ENCODE measurements around the gene S100A10. TPM values are rescaled to one million over a fixed set of nuclear protein-coding genes. Genes with fewer than 3 reads are reported as not detected.
A peak's percentile ranks its signal among the peaks of the same experiment; 100 is the strongest.

The S100A10 gene
- total RNA-seq, 4 donors from 2014 or later = 11.2 to 64.0 (median 35.6) TPM

GRCh38 chr1:152014943-152015342 lies 21.3 kb upstream of the S100A10 start:
- intact Hi-C loops (cut with DNase I) = no loop called here
- DNase-seq = no peak
- WGBS, 2 donors = 95 to 100% methylated on average over 1 of the region's 1 CpG
- no peaks in the 10 kb centered on the region for H3K36me3 ChIP-seq
- TF ChIP-seq CTCF (IDR thresholded peaks at IDR 0.05) (no peak), POLR2A (IDR thresholded peaks at IDR 0.05) (no peak)
- no peaks in the 10 kb centered on the region for H3K4me1 ChIP-seq
- H3K27me3 ChIP-seq = no peaks in the 10 kb centered on the region
- no peak overlapping the region for H3K4me3 ChIP-seq (replicated peaks in 1 of 3)
- H3K9me3 ChIP-seq = no peaks in the 10 kb centered on the region
- no peak overlapping the region for H3K27ac ChIP-seq

- no peaks in the 10 kb centered on the region for H3K27me3 ChIP-seq
- DNase-seq = peak; percentile 53 to 57
- H3K4me1 ChIP-seq = no peaks in the 10 kb centered on the region
- no peaks in the 10 kb centered on the region for H3K36me3 ChIP-seq
- intact Hi-C loops (cut with DNase I) = no loop called here
- no peak overlapping the region for H3K27ac ChIP-seq
- H3K9me3 ChIP-seq = no peaks in the 10 kb centered on the region
- TF ChIP-seq CTCF (IDR thresholded peaks at IDR 0.05) = peak in 4 of 6 experiments; percentile 20 to 64 (median 40)
- TF ChIP-seq POLR2A (IDR thresholded peaks at IDR 0.05) = no peak
- no peak overlapping the region for H3K4me3 ChIP-seq (replicated peaks in 1 of 3)
- 10 to 29% methylated on average over 3 of the region's 3 CpGs for WGBS, 2 donors
These were observed 20.1 kb upstream of the S100A10 start for GRCh38 chr1:152013664-152014237.

- H3K27ac ChIP-seq = no peak overlapping the region
- WGBS, 2 donors = 85 to 94% methylated on average over 1 of the region's 1 CpG
- no peak for TF ChIP-seq CTCF (IDR thresholded peaks at IDR 0.05)
- no peak for TF ChIP-seq POLR2A (IDR thresholded peaks at IDR 0.05)
- H3K4me1 ChIP-seq = no peaks in the 10 kb centered on the region
- H3K27me3 ChIP-seq = no peaks in the 10 kb centered on the region
- H3K4me3 ChIP-seq (replicated peaks in 1 of 3) = no peak overlapping the region
- intact Hi-C loops (cut with DNase I) = no loop called here
- no peaks in the 10 kb centered on the region for H3K36me3 ChIP-seq
- no peak for DNase-seq
- no peaks in the 10 kb centered on the region for H3K9me3 ChIP-seq
These were observed 16.0 kb upstream of the S100A10 start for GRCh38 chr1:152009691-152010090.

GRCh38 chr1:152007047-152007446 lies 13.4 kb upstream of the S100A10 start:
- no peaks in the 10 kb centered on the region for H3K27me3 ChIP-seq
- peaks cover 0 to 5% of the 10 kb centered on the region in 2 donors for H3K4me1 ChIP-seq
- DNase-seq = no peak
- 54 to 57% methylated on average over 2 of the region's 2 CpGs for WGBS, 2 donors
- no peak overlapping the region for H3K27ac ChIP-seq
- no peaks in the 10 kb centered on the region for H3K36me3 ChIP-seq
- H3K9me3 ChIP-seq = no peaks in the 10 kb centered on the region
- TF ChIP-seq CTCF (IDR thresholded peaks at IDR 0.05) = no peak
- no peak for TF ChIP-seq POLR2A (IDR thresholded peaks at IDR 0.05)
- intact Hi-C loops (cut with DNase I) = no loop called here
- H3K4me3 ChIP-seq (replicated peaks in 1 of 3) = no peak overlapping the region

- WGBS, 2 donors = 59% methylated on average over 4 of the region's 4 CpGs
These were observed 11.8 kb upstream of the S100A10 start for GRCh38 chr1:152005360-152005912.

More at GRCh38 chr1:152005360-152005912, 11.8 kb upstream of the S100A10 start:
- H3K27me3 ChIP-seq = no peaks in the 10 kb centered on the region
- H3K36me3 ChIP-seq = no peaks in the 10 kb centered on the region
- TF ChIP-seq POLR2A (IDR thresholded peaks at IDR 0.05) (no peak), CTCF (IDR thresholded peaks at IDR 0.05) (no peak)
- DNase-seq = no peak
- H3K9me3 ChIP-seq = no peaks in the 10 kb centered on the region
- no peak overlapping the region for H3K4me3 ChIP-seq (replicated peaks in 1 of 3)
- intact Hi-C loops (cut with DNase I) = no loop called here
- H3K4me1 ChIP-seq = peaks cover 0 to 11% of the 10 kb centered on the region in 2 donors
- no peak overlapping the region for H3K27ac ChIP-seq

Measured in thyroid gland (tissue), 4 donors.